ENCODE measurements around the gene MPP1. TPM values are rescaled to one million over a fixed set of nuclear protein-coding genes. Genes with fewer than 3 reads are reported as not detected.

MPP1 gene
- total and polyA plus RNA-seq, 9 of the 15 experiments (the other 6 are each of a cell fraction or from before 2014, with no cell fraction given), result 227 to 395 (median 283) TPM

- no TSS peak for BruUV-seq (replicated peaks)
- H3K79me2 ChIP-seq (ENCODE audit: control insufficient read depth, insufficient read depth, low read length), result peaks cover 87% of the 10 kb centered on the region
- peaks cover 96% of the 10 kb centered on the region for H3K36me3 ChIP-seq (ENCODE audit: control insufficient read depth, insufficient read depth, low read length)
- peak overlapping the region; percentile 54; the same call in 2 of the 3 replicates for H3K27ac ChIP-seq (ENCODE audit: extremely low read depth, low read depth, low read length)
- peaks cover 4% of the 10 kb centered on the region; the same call in 1 of the 2 replicates for H4K20me1 ChIP-seq (replicated peaks; ENCODE audit: control insufficient read depth, insufficient read depth, low read length)
- DNase-seq (ENCODE audit: extremely low read depth in 1 of 4, low spot score in 3 of 4) (peak in 1 of 4 experiments; percentile 45), ATAC-seq (peak; percentile 55), FAIRE-seq (peak; percentile 80)
- intact Hi-C loops (cut with micrococcal nuclease), result loop anchor here (2.0 to 5.0 kb wide), 2 partner anchors 13 to 47 kb away; partner anchors contain the start of gene SMIM9
- H3K9me1 ChIP-seq (ENCODE audit: control insufficient read depth, insufficient read depth, low read length), result peaks cover 4% of the 10 kb centered on the region
- no peaks in the 10 kb centered on the region for H3K9me3 ChIP-seq (replicated peaks; ENCODE audit: control insufficient read depth, insufficient read depth, low read depth, low read length)
- H3K4me2 ChIP-seq (ENCODE audit: insufficient read depth, low read length), result peak overlapping the region; percentile 36; the same call in 1 of the 2 replicates
- H3K4me3 ChIP-seq, result no peak overlapping the region
- no peaks in the 10 kb centered on the region for H3K27me3 ChIP-seq (ENCODE audit: control insufficient read depth in 2 of 2, insufficient read depth in 2 of 2, low read length in 2 of 2)
- H2AFZ ChIP-seq (ENCODE audit: low read depth, low read length), result no peak overlapping the region
- H3K9ac ChIP-seq (ENCODE audit: insufficient read depth in 1 of 2, low read depth in 2 of 2, low read length in 2 of 2), result peak overlapping the region; percentile 7 to 37; a peak in 2 of 4 replicates
- in situ Hi-C loops (cut with MboI), result no loop called here
- ChIA-PET CTCF (ENCODE audit: low intra/inter-chr PET ratio) (no interaction called here), POLR2A (interaction anchor here (0.6 to 4.1 kb wide), 11 partner anchors 9 to 332 kb away, joined by 3 to 38 read pairs (median 5); partner anchors contain the start of gene MPP1)
- peaks cover 26 to 40% of the 10 kb centered on the region in 2 experiments for H3K4me1 ChIP-seq (replicated peaks in 1 of 2; ENCODE audit: control insufficient read depth in 2 of 2, insufficient read depth in 2 of 2, low read length in 2 of 2)
- WGBS (ENCODE audit: insufficient coverage, low coverage, missing lambda C conversion rate), result 22% methylated on average over 5 of the region's 6 CpGs
- TF ChIP-seq GTF2E2 (tag; IDR thresholded peaks at IDR 0.05) (no peak), SPI1 (IDR thresholded peaks at IDR 0.05; ENCODE audit: borderline replicate concordance, low read depth, low read length) (no peak), RAD51 (IDR thresholded peaks at IDR 0.05; ENCODE audit: borderline replicate concordance, low read depth) (peak; percentile 58), ZNF707 (CRISPR knock-in tag; conservative IDR thresholded peaks at IDR 0.05) (no peak), MYC (IDR thresholded peaks at IDR 0.05; ENCODE audit: low read depth, low read length) (0 out of 2 replicates have a peak, but pooled peaks have one; percentile 27), MYC (CRISPR knock-in tag; IDR thresholded peaks at IDR 0.05; ENCODE audit: borderline replicate concordance, low read depth) (no peak), POLR2AphosphoS5 (IDR thresholded peaks at IDR 0.05; ENCODE audit: control insufficient read depth, insufficient read depth, low read depth, low read length) (peak; percentile 9; the same call in 1 of the 2 replicates), CXXC5 (CRISPR knock-in tag; IDR thresholded peaks at IDR 0.05) (0 out of 2 replicates have a peak, but pooled peaks have one; percentile 10), ZBTB12 (CRISPR knock-in tag; IDR thresholded peaks at IDR 0.05) (no peak), SMARCE1 (IDR thresholded peaks at IDR 0.05) (0 out of 2 replicates have a peak, but pooled peaks have one; percentile 18), ZNF507 (tag; conservative IDR thresholded peaks at IDR 0.05) (no peak)
- TF ChIP-seq, protein P1, sequence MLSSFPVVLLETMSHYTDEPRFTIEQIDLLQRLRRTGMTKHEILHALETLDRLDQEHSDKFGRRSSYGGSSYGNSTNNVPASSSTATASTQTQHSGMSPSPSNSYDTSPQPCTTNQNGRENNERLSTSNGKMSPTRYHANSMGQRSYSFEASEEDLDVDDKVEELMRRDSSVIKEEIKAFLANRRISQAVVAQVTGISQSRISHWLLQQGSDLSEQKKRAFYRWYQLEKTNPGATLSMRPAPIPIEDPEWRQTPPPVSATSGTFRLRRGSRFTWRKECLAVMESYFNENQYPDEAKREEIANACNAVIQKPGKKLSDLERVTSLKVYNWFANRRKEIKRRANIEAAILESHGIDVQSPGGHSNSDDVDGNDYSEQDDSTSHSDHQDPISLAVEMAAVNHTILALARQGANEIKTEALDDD (IDR thresholded peaks at IDR 0.05), result 0 out of 2 replicates have a peak, but pooled peaks have one; percentile 24
- TF ChIP-seq, protein P2, sequence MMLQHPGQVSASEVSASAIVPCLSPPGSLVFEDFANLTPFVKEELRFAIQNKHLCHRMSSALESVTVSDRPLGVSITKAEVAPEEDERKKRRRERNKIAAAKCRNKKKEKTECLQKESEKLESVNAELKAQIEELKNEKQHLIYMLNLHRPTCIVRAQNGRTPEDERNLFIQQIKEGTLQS (IDR thresholded peaks at IDR 0.05), result peak; percentile 19; the same call in 1 of the 2 replicates
- TF ChIP-seq, protein P2 (CRISPR knock-in tag; conservative IDR thresholded peaks at IDR 0.05), result no peak
- TF ChIP-seq, protein P3, sequence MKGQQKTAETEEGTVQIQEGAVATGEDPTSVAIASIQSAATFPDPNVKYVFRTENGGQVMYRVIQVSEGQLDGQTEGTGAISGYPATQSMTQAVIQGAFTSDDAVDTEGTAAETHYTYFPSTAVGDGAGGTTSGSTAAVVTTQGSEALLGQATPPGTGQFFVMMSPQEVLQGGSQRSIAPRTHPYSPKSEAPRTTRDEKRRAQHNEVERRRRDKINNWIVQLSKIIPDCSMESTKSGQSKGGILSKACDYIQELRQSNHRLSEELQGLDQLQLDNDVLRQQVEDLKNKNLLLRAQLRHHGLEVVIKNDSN (CRISPR knock-in tag; IDR thresholded peaks at IDR 0.05), result peak; percentile 61
- TF ChIP-seq, protein P4, sequence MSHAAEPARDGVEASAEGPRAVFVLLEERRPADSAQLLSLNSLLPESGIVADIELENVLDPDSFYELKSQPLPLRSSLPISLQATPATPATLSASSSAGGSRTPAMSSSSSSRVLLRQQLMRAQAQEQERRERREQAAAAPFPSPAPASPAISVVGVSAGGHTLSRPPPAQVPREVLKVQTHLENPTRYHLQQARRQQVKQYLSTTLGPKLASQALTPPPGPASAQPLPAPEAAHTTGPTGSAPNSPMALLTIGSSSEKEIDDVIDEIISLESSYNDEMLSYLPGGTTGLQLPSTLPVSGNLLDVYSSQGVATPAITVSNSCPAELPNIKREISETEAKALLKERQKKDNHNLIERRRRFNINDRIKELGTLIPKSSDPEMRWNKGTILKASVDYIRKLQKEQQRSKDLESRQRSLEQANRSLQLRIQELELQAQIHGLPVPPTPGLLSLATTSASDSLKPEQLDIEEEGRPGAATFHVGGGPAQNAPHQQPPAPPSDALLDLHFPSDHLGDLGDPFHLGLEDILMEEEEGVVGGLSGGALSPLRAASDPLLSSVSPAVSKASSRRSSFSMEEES (CRISPR knock-in tag; IDR thresholded peaks at IDR 0.05), result peak; percentile 56
Observed at GRCh38 chrX:154785716-154786115, 19.6 kb downstream of the MPP1 start.
